GM19099 (cell line): Measurements from ENCODE around the gene SFXN5.

Source experiments
- POLR2A ChIP-seq: IDR thresholded peaks from 3 replicates; pipeline ENCODE4 v1.6.1; 2011; ENCODE audit warnings: low read depth; ENCODE audit not compliant: insufficient read length; ENCODE audit errors: extremely low read depth

SFXN5 gene

GRCh38 chr2:72959995-72960981, 111.2 kb downstream of the SFXN5 start:
- no peak for TF ChIP-seq POLR2A

DNA sequence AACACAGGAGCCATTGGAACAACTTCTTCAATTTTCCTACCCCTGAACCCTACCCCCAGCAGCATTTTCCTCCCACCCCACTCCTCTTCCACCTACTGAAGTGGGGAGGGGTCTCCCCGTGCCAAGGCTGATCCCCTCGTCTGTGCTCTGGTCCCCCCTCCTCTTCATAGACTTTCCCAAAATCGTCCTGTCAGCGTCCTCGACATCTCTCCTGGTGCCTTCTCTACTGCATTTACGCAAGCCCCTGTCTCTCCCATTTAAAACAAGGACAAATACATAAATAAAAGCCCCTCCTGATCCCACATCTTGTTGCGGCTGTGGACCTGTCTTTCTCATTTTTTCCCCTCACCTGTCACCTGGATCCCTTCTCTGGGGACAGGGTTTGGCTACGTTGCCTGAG, 112.0 kb downstream of the SFXN5 start:
- no peak for TF ChIP-seq POLR2A

GRCh38 chr2:72958542-72959385, 112.7 kb downstream of the SFXN5 start:
- TF ChIP-seq POLR2A = no peak

GRCh38 chr2:72956936-72957335, 114.6 kb downstream of the SFXN5 start:
- no peak for TF ChIP-seq POLR2A

DNA sequence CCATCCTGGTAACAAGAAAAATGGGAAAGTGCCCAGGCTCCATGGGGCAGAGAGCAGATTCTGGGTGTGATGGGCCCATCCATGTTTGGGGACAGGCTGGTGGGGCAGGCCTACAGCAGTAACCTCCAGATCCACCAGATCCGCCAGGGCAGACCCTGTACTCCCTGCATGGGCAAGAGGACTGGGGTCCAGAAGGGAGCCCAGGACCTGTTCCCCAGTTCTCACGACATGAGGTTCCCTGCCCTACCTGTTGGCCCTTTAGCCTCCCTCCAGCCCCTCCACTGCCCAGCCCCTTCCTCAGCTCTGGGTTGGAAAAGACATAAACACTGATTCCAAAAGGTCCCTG, 115.5 kb downstream of the SFXN5 start:
- no peak for TF ChIP-seq POLR2A

DNA sequence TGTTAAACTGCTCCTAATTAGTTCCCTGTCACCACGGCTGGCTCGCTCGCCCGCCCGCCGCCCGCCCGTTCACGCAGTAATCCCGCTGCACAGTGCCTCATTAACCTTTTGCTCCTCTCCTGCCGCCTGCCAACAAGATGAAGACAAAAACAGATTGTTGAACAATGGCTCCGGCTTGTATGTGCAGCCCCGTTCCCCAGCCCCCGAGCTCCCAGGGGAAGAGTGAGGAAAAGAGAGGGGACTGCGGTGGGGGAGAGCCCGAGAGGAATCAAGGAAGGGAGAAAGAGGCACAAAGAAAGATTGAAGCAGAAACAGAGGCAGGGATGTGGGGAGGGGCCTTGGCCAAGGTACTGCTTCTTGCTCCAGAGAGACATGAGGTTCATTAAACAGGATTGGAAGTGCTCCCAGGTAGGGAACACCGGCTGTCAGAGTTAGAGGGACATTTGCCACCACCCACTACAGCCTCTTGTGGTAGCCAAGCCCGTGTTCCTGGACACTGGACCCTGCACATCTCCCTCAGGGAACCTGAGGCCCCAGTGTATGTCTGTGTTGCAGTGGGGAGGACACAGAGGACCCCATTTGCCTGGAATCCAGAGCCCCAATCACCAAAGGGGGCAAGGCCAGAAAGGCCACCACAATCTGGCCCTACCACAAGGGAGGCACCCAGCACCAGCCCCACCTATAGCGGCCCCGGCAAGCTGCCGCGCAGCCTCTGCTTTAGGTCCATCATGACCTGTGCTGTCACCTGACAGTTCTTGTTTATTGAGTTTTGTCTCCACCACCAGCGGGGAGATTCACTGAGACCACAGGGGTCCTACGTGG, 116.1 kb downstream of the SFXN5 start:
- TF ChIP-seq POLR2A = no peak

GRCh38 chr2:72954376-72955227, 116.9 kb downstream of the SFXN5 start:
- TF ChIP-seq POLR2A = no peak

DNA sequence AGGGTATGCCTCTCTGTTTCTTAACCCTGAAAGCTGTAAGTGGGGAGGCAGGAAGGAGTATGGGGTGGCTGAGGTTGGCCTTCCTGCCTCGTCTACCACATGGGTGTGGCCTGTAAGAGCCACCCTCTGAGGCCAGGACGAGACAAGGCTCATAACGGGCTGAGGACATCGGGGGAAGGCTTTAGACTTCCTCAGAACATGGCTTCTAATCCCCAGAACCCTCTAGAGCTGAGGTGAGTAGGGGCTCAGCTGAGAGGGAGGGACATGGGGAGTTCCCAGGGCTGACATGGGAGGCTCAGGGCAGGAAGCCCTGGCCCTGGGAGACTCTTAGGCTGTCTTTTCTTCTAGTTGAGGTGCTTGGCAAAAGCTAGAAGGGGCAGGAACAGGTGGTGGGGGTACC, 117.5 kb downstream of the SFXN5 start:
- TF ChIP-seq POLR2A = peak; percentile 16

- TF ChIP-seq POLR2A = no peak
Measured at GRCh38 chr2:72953528-72953927, 118.0 kb downstream of the SFXN5 start.

GRCh38 chr2:72952961-72953360, 118.6 kb downstream of the SFXN5 start:
- no peak for TF ChIP-seq POLR2A

GRCh38 chr2:72952110-72952823, 119.2 kb downstream of the SFXN5 start:
- TF ChIP-seq POLR2A = no peak

DNA sequence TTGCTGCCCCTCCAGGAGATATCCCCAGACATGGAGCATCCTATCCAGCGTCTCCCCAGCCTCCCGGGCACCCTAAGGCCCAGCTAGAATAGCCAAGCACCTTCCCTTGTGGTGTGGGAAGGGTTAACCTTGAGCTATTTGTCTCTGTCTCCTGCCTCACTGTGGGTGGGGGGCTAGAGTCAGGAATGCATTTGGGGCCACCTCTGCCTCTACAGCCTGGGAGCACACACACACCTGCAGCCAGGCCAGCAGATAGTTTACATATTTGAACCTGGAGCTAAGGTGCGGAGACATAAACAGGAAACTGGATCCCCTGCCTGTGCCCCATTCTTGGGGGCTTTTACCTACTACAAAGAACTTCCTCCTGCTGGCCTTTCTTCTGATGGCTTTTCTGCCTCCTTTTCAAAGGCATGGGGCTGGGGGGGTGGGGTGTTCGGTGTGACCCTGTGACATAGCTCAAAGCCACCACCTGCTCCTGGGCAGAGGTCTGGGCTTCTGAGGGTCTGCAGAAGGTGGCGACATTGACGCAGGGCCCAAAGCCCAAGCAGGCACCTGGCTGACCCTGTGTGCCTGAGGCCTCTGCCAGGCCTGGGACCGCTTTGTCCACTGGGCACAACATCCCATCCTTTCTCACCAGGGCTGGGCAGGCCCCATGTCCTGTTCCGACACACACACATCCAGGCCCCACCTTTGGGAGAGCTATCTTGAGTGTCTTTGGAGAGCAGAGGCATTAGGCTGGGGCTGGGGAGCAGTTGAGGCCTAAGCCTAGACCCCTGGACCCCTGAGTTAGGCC, 120.0 kb downstream of the SFXN5 start:
- TF ChIP-seq POLR2A = no peak

- TF ChIP-seq POLR2A = no peak
Measured at GRCh38 chr2:72950558-72951255, 120.8 kb downstream of the SFXN5 start.

- no peak for TF ChIP-seq POLR2A
Measured at GRCh38 chr2:72949642-72950041, 121.9 kb downstream of the SFXN5 start.
